GM23338 (cell line): Measurements from ENCODE around the gene PIM3. TPM values are rescaled to one million over a fixed set of nuclear protein-coding genes. Genes with fewer than 3 reads are reported as not detected.

ENCODE experiments used
- ATAC-seq: fragments of 200-7000 bp; cut with Tn5 transposase; 3 replicates; pipeline ENCODE4 v1.9.1; 2020
- DNase-seq: peaks from one replicate; pipeline ENCODE4 v3.0.0-alpha.2; 2015; ENCODE audit warnings: low spot score
- H2AFZ ChIP-seq: fragments of 200-600 bp; sonication (generic); 2 replicates; pipeline ENCODE4 v1.8.0; 2016; ENCODE audit warnings: antibody characterized with exemption, mild to moderate bottlenecking, moderate library complexity
- H3F3A ChIP-seq: fragments of 200-600 bp; sonication (generic); replicated peaks from 2 replicates; pipeline ENCODE4 v1.8.0; 2017; ENCODE audit warnings: antibody characterized with exemption, mixed run types, low read depth
- H3K27ac ChIP-seq: fragments of 200-600 bp; sonication (generic); 2 replicates; pipeline ENCODE4 v1.6.1; 2016; ENCODE audit warnings: low read depth
- H3K27me3 ChIP-seq: fragments of 200-600 bp; sonication (generic); 2 replicates; pipeline ENCODE4 v1.8.0; 2016; ENCODE audit warnings: mild to moderate bottlenecking, mixed run types, moderate library complexity; ENCODE audit not compliant: insufficient read depth
- H3K36me3 ChIP-seq: fragments of 200-600 bp; sonication (generic); 2 replicates; pipeline ENCODE4 v1.8.0; 2016; ENCODE audit warnings: mild to moderate bottlenecking; ENCODE audit not compliant: insufficient read depth
- H3K4me1 ChIP-seq: fragments of 200-600 bp; sonication (generic); 2 replicates; pipeline ENCODE4 v1.8.0; 2016; ENCODE audit warnings: mild to moderate bottlenecking, moderate library complexity; ENCODE audit not compliant: insufficient read depth
- H3K4me2 ChIP-seq: fragments of 200-600 bp; sonication (generic); 2 replicates; pipeline ENCODE4 v1.7.1; 2017; ENCODE audit warnings: mixed run types
- H3K4me3 ChIP-seq: fragments of 200-600 bp; sonication (generic); 2 replicates; pipeline ENCODE4 v1.6.1; 2016; ENCODE audit warnings: mixed run types
- H3K79me2 ChIP-seq: fragments of 200-600 bp; sonication (generic); replicated peaks from 2 replicates; pipeline ENCODE4 v1.8.0; 2017; ENCODE audit warnings: mild to moderate bottlenecking; ENCODE audit not compliant: insufficient read depth
- H3K9me2 ChIP-seq: fragments of 200-600 bp; sonication (generic); 2 replicates; pipeline ENCODE4 v1.8.0; 2017; ENCODE audit not compliant: insufficient read depth
- H4K20me1 ChIP-seq: fragments of 200-600 bp; sonication (generic); replicated peaks from 2 replicates; pipeline ENCODE4 v1.8.0; 2017; ENCODE audit warnings: mild to moderate bottlenecking; ENCODE audit not compliant: insufficient read depth
- H3K27ac Mint-ChIP-seq: 2 replicates; pipeline ENCODE4 v1.8.0; 2020; ENCODE audit warnings: inconsistent platforms, mild to moderate bottlenecking, moderate library complexity, mixed read lengths
- H3K27me3 Mint-ChIP-seq: 3 replicates; pipeline ENCODE4 v1.8.0; 2022; ENCODE audit warnings: low read depth, mild to moderate bottlenecking, moderate library complexity, mixed read lengths, inconsistent platforms; ENCODE audit not compliant: insufficient read depth, poor library complexity
- H3K36me3 Mint-ChIP-seq: 3 replicates; pipeline ENCODE4 v1.8.0; 2021; ENCODE audit warnings: low read depth, mild to moderate bottlenecking, inconsistent platforms, moderate library complexity, mixed read lengths
- H3K4me1 Mint-ChIP-seq: 3 replicates; pipeline ENCODE4 v1.8.0; 2020; ENCODE audit warnings: mild to moderate bottlenecking, inconsistent platforms, mixed read lengths
- H3K4me3 Mint-ChIP-seq: 3 replicates; pipeline ENCODE4 v1.8.0; 2021; ENCODE audit warnings: moderate library complexity, mild to moderate bottlenecking, inconsistent platforms, mixed read lengths
- H3K9me3 Mint-ChIP-seq: 3 replicates; pipeline ENCODE4 v1.8.0; 2020; ENCODE audit warnings: moderate library complexity, mild to moderate bottlenecking, inconsistent platforms, mixed read lengths
- CREB1 ChIP-seq: fragments of 250-450 bp; sonication (Bioruptor Pico); IDR thresholded peaks from 2 replicates; pipeline ENCODE4 v1.5.0; 2020; ENCODE audit warnings: low read depth, mild to moderate bottlenecking, moderate library complexity
- ETS1 ChIP-seq: IDR thresholded peaks from 2 replicates; pipeline ENCODE4 v1.6.1; 2016; ENCODE audit warnings: antibody characterized with exemption
- EZH2 ChIP-seq: fragments of 200-600 bp; sonication (generic); IDR thresholded peaks from one replicate; pipeline ENCODE4 v1.8.0; 2017; ENCODE audit warnings: antibody characterized with exemption, mild to moderate bottlenecking, low read depth; ENCODE audit not compliant: unreplicated experiment
- EZH2phosphoT487 ChIP-seq: fragments of 200-600 bp; sonication (generic); IDR thresholded peaks from one replicate; pipeline ENCODE4 v1.8.1; 2018; ENCODE audit warnings: antibody characterized with exemption; ENCODE audit not compliant: unreplicated experiment
- JUNB ChIP-seq: IDR thresholded peaks from one replicate; pipeline ENCODE4 v1.6.1; 2016; ENCODE audit warnings: antibody characterized with exemption; ENCODE audit not compliant: unreplicated experiment
- NANOG ChIP-seq: IDR thresholded peaks from 2 replicates; pipeline ENCODE4 v1.6.1; 2016; ENCODE audit warnings: antibody characterized with exemption, borderline replicate concordance
- POLR2AphosphoS5 ChIP-seq: IDR thresholded peaks from 2 replicates; pipeline ENCODE4 v1.6.1; 2016; ENCODE audit warnings: antibody characterized with exemption, low read depth
- REST ChIP-seq: IDR thresholded peaks from one replicate; pipeline ENCODE4 v1.6.1; 2018; ENCODE audit warnings: antibody characterized with exemption; ENCODE audit not compliant: unreplicated experiment
- STAT1 ChIP-seq: IDR thresholded peaks from one replicate; pipeline ENCODE4 v1.6.1; 2016; ENCODE audit warnings: antibody characterized with exemption; ENCODE audit not compliant: unreplicated experiment
- ZNF114 ChIP-seq: fragments of 250-450 bp; sonication (Bioruptor Pico); IDR thresholded peaks from 2 replicates; pipeline ENCODE4 v1.5.0; 2020; ENCODE audit warnings: mild to moderate bottlenecking, moderate library complexity
- ZNF331 ChIP-seq: fragments of 250-450 bp; sonication (Bioruptor Pico); IDR thresholded peaks from 2 replicates; pipeline ENCODE4 v1.5.0; 2020; ENCODE audit warnings: low read depth, mild to moderate bottlenecking, moderate library complexity
- polyA plus RNA-seq: library from polyadenylated mRNA; unstranded; fragments of >200 nt; fragmentation: Nextera tagmentation; extraction: Ambion mirVana; gene quantifications from 2 replicates; pipeline ENCODE4 v1.2.1, GENCODE V29; 2016
- total RNA-seq: library from RNA; depleted of rRNA; stranded (reverse); fragments of >200 nt; shearing (Covaris generic); gene quantifications from 2 replicates; pipeline ENCODE4 v1.2.3, GENCODE V29; 2014
- TF ChIP-seq, protein P1 (sequence below): fragments of 250-450 bp; sonication (Bioruptor Pico); IDR thresholded peaks from 2 replicates; pipeline ENCODE4 v1.5.0; 2020; ENCODE audit warnings: mild to moderate bottlenecking, moderate library complexity
- TF ChIP-seq, protein P2 (sequence below), 2 experiments: fragments of 200-600 bp in 1 of 2; sonication (generic) in 1 of 2; conservative IDR thresholded peaks; 2 replicates each; pipeline versions ENCODE4 v1.5.1 to v1.6.1; 2016 to 2017; ENCODE audit warnings: antibody characterized with exemption in 2 of 2, low read depth in 2 of 2, mild to moderate bottlenecking in 2 of 2, moderate library complexity in 1 of 2

PIM3 gene
- total and polyA plus RNA-seq, 2 experiments from 2014 or later, result 17.7 to 37.3 TPM

DNA sequence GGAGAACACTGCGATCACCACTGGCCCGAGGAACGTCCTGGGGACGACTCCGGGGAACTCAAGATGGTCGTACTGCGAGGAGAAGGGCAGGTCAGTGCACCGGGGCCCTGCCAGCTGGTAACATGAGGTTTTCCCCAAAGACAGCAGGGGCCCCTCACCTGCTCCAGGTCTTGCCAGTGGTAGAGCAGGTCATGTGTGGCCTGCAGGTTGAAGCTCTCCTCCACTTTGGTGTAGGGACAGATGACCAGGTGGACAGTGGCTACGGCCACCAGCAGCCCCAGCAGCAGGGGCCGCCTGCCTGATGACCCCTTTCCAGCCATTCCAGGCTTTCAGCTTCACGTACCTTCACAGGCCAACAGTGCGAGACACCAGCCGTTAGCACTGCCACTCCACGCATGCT lies 47.1 kb upstream of the PIM3 start:
- H3K79me2 ChIP-seq, result peaks cover 17% of the 10 kb centered on the region
- Mint-ChIP-seq H3K27me3 (peaks cover 7% of the 10 kb centered on the region), H3K27ac (no peak overlapping the region), H3K36me3 (peaks cover 2% of the 10 kb centered on the region; the same call in 1 of the 3 replicates), H3K4me3 (no peak overlapping the region), H3K9me3 (no peaks in the 10 kb centered on the region), H3K4me1 (no peaks in the 10 kb centered on the region; the same call in 2 of the 3 replicates)
- no peak overlapping the region for H3K4me3 ChIP-seq
- peaks cover 6% of the 10 kb centered on the region; the same call in 1 of the 2 replicates for H3F3A ChIP-seq
- H3K4me2 ChIP-seq, result no peak overlapping the region
- no peaks in the 10 kb centered on the region for H3K36me3 ChIP-seq
- H3K27me3 ChIP-seq, result no peaks in the 10 kb centered on the region
- ATAC-seq (no peak), DNase-seq (no peak)
- TF ChIP-seq ZNF331, result no peak
- TF ChIP-seq ETS1, result no peak
- no peak for TF ChIP-seq EZH2phosphoT487
- no peak for TF ChIP-seq EZH2
- TF ChIP-seq, protein P1, sequence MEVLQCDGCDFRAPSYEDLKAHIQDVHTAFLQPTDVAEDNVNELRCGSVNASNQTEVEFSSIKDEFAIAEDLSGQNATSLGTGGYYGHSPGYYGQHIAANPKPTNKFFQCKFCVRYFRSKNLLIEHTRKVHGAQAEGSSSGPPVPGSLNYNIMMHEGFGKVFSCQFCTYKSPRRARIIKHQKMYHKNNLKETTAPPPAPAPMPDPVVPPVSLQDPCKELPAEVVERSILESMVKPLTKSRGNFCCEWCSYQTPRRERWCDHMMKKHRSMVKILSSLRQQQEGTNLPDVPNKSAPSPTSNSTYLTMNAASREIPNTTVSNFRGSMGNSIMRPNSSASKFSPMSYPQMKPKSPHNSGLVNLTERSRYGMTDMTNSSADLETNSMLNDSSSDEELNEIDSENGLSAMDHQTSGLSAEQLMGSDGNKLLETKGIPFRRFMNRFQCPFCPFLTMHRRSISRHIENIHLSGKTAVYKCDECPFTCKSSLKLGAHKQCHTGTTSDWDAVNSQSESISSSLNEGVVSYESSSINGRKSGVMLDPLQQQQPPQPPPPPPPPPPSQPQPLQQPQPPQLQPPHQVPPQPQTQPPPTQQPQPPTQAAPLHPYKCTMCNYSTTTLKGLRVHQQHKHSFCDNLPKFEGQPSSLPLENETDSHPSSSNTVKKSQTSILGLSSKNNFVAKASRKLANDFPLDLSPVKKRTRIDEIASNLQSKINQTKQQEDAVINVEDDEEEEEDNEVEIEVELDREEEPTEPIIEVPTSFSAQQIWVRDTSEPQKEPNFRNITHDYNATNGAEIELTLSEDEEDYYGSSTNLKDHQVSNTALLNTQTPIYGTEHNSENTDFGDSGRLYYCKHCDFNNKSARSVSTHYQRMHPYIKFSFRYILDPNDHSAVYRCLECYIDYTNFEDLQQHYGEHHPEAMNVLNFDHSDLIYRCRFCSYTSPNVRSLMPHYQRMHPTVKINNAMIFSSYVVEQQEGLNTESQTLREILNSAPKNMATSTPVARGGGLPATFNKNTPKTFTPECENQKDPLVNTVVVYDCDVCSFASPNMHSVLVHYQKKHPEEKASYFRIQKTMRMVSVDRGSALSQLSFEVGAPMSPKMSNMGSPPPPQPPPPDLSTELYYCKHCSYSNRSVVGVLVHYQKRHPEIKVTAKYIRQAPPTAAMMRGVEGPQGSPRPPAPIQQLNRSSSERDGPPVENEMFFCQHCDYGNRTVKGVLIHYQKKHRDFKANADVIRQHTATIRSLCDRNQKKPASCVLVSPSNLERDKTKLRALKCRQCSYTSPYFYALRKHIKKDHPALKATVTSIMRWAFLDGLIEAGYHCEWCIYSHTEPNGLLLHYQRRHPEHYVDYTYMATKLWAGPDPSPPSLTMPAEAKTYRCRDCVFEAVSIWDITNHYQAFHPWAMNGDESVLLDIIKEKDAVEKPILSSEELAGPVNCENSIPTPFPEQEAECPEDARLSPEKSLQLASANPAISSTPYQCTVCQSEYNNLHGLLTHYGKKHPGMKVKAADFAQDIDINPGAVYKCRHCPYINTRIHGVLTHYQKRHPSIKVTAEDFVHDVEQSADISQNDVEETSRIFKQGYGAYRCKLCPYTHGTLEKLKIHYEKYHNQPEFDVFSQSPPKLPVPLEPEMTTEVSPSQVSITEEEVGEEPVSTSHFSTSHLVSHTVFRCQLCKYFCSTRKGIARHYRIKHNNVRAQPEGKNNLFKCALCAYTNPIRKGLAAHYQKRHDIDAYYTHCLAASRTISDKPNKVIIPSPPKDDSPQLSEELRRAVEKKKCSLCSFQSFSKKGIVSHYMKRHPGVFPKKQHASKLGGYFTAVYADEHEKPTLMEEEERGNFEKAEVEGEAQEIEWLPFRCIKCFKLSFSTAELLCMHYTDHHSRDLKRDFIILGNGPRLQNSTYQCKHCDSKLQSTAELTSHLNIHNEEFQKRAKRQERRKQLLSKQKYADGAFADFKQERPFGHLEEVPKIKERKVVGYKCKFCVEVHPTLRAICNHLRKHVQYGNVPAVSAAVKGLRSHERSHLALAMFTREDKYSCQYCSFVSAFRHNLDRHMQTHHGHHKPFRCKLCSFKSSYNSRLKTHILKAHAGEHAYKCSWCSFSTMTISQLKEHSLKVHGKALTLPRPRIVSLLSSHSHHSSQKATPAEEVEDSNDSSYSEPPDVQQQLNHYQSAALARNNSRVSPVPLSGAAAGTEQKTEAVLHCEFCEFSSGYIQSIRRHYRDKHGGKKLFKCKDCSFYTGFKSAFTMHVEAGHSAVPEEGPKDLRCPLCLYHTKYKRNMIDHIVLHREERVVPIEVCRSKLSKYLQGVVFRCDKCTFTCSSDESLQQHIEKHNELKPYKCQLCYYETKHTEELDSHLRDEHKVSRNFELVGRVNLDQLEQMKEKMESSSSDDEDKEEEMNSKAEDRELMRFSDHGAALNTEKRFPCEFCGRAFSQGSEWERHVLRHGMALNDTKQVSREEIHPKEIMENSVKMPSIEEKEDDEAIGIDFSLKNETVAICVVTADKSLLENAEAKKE, result no peak
- no peak for TF ChIP-seq REST
- TF ChIP-seq STAT1, result no peak
- no peak for TF ChIP-seq JUNB
- TF ChIP-seq NANOG, result no peak
- no peak for TF ChIP-seq POLR2AphosphoS5
- TF ChIP-seq ZNF114 (CRISPR knock-in tag), result no peak
- no peak for TF ChIP-seq CREB1 (CRISPR knock-in tag)
- TF ChIP-seq, protein P2, sequence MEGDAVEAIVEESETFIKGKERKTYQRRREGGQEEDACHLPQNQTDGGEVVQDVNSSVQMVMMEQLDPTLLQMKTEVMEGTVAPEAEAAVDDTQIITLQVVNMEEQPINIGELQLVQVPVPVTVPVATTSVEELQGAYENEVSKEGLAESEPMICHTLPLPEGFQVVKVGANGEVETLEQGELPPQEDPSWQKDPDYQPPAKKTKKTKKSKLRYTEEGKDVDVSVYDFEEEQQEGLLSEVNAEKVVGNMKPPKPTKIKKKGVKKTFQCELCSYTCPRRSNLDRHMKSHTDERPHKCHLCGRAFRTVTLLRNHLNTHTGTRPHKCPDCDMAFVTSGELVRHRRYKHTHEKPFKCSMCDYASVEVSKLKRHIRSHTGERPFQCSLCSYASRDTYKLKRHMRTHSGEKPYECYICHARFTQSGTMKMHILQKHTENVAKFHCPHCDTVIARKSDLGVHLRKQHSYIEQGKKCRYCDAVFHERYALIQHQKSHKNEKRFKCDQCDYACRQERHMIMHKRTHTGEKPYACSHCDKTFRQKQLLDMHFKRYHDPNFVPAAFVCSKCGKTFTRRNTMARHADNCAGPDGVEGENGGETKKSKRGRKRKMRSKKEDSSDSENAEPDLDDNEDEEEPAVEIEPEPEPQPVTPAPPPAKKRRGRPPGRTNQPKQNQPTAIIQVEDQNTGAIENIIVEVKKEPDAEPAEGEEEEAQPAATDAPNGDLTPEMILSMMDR (conservative IDR thresholded peaks at IDR 0.05; ENCODE audit: low read depth in 2 of 2), result no peak
- no peak overlapping the region for H3K27ac ChIP-seq
- no peaks in the 10 kb centered on the region; the same call in 1 of the 2 replicates for H4K20me1 ChIP-seq
- H2AFZ ChIP-seq, result no peak overlapping the region
- no peaks in the 10 kb centered on the region for H3K9me2 ChIP-seq
- H3K4me1 ChIP-seq, result no peaks in the 10 kb centered on the region; the same call in 1 of the 2 replicates
